A673 (cell line): Measurements from ENCODE around the gene STYXL2.

ENCODE experiments used
- EZH2 ChIP-seq: fragments of 200-600 bp; sonication (generic); IDR thresholded peaks from 2 replicates; pipeline ENCODE4 v1.6.1; 2017; ENCODE audit warnings: borderline replicate concordance, low read depth, mild to moderate bottlenecking, mixed read lengths, antibody characterized with exemption, low read length; ENCODE audit not compliant: poor library complexity, severe bottlenecking
- TF ChIP-seq, protein P1 (sequence below): fragments of 300-800, 200-600 bp; sonication (generic); conservative IDR thresholded peaks from 2 replicates; pipeline ENCODE4 v1.5.1; 2017; ENCODE audit warnings: low read depth, mild to moderate bottlenecking, antibody characterized with exemption, low read length, moderate library complexity, mixed read lengths

DNA sequence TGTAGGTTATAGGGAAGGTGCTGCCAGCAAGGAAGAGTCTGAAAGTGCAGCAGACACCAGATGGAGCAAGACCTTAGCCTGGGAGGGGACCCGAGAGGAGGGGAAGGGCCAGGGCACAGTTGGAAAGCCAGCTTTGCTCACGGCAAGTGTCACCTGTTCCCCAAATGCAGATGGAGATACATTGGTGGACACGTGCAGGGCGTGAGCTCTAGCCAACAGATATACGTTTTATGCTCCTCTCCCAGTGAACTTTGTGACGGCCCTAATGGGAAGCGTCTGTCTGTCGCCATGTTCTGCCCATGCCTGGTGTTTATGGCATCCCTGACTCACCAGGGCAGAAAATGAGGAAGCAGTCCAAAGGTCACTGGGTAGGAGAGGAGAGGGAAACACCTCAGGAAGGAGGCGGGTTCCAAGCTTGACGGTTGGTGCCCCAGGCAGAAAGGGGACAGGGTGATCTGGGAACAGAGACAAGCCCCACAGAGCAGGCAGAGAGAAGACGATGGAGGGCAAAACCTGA, 11.3 kb upstream of the STYXL2 start:
- TF ChIP-seq EZH2, result no peak
- TF ChIP-seq, protein P1, sequence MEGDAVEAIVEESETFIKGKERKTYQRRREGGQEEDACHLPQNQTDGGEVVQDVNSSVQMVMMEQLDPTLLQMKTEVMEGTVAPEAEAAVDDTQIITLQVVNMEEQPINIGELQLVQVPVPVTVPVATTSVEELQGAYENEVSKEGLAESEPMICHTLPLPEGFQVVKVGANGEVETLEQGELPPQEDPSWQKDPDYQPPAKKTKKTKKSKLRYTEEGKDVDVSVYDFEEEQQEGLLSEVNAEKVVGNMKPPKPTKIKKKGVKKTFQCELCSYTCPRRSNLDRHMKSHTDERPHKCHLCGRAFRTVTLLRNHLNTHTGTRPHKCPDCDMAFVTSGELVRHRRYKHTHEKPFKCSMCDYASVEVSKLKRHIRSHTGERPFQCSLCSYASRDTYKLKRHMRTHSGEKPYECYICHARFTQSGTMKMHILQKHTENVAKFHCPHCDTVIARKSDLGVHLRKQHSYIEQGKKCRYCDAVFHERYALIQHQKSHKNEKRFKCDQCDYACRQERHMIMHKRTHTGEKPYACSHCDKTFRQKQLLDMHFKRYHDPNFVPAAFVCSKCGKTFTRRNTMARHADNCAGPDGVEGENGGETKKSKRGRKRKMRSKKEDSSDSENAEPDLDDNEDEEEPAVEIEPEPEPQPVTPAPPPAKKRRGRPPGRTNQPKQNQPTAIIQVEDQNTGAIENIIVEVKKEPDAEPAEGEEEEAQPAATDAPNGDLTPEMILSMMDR, result no peak
